ENCODE results near the gene ANKS1A. TPM values are rescaled to one million over a fixed set of nuclear protein-coding genes. Genes with fewer than 3 reads are reported as not detected.

ANKS1A gene
- total RNA-seq, 1 experiment from 2014 or later, result 14.4 TPM

- H3K4me3 ChIP-seq (ENCODE audit: low read depth in 2 of 2, low read length in 2 of 2), result no peak overlapping the region
- no peak for ATAC-seq
- H3K4me1 ChIP-seq (ENCODE audit: control insufficient read depth, insufficient read depth, low read length), result peaks cover 2% of the 10 kb centered on the region; the same call in 1 of the 2 replicates
- H3K9me3 ChIP-seq (ENCODE audit: control insufficient read depth, insufficient read depth, low read depth, low read length), result no peaks in the 10 kb centered on the region
- no peaks in the 10 kb centered on the region for H3K27me3 ChIP-seq (ENCODE audit: control insufficient read depth, insufficient read depth, low read length)
- H3K27ac ChIP-seq (ENCODE audit: low read length), result no peak overlapping the region
- DNase-seq (ENCODE audit: low read depth, low spot score), result no peak
- intact Hi-C loops (cut with micrococcal nuclease; ENCODE audit: unreplicated experiment) (no loop called here), in situ Hi-C loops (cut with HindIII; ENCODE audit: low pct_unique_long_range_greater_than_20kb, low sequenced_read_pairs) (no loop called here)
- ChIA-PET CTCF (no interaction called here), POLR2A (no interaction called here)
- BruUV-seq (replicated peaks), result no TSS peak
- TF ChIP-seq TCF7L2 (IDR thresholded peaks at IDR 0.05; ENCODE audit: low read depth, low read length) (no peak), CTCF (IDR thresholded peaks at IDR 0.05) (no peak), POLR2AphosphoS5 (IDR thresholded peaks at IDR 0.05; ENCODE audit: low read depth, low read length) (no peak), SIN3A (IDR thresholded peaks at IDR 0.05; ENCODE audit: borderline replicate concordance, insufficient read depth, low read depth, low read length) (no peak)
- TF ChIP-seq, protein P1, sequence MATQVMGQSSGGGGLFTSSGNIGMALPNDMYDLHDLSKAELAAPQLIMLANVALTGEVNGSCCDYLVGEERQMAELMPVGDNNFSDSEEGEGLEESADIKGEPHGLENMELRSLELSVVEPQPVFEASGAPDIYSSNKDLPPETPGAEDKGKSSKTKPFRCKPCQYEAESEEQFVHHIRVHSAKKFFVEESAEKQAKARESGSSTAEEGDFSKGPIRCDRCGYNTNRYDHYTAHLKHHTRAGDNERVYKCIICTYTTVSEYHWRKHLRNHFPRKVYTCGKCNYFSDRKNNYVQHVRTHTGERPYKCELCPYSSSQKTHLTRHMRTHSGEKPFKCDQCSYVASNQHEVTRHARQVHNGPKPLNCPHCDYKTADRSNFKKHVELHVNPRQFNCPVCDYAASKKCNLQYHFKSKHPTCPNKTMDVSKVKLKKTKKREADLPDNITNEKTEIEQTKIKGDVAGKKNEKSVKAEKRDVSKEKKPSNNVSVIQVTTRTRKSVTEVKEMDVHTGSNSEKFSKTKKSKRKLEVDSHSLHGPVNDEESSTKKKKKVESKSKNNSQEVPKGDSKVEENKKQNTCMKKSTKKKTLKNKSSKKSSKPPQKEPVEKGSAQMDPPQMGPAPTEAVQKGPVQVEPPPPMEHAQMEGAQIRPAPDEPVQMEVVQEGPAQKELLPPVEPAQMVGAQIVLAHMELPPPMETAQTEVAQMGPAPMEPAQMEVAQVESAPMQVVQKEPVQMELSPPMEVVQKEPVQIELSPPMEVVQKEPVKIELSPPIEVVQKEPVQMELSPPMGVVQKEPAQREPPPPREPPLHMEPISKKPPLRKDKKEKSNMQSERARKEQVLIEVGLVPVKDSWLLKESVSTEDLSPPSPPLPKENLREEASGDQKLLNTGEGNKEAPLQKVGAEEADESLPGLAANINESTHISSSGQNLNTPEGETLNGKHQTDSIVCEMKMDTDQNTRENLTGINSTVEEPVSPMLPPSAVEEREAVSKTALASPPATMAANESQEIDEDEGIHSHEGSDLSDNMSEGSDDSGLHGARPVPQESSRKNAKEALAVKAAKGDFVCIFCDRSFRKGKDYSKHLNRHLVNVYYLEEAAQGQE (IDR thresholded peaks at IDR 0.05; ENCODE audit: insufficient read depth in 1 of 2, low read depth in 2 of 2, low read length in 1 of 2), result no peak
- no peaks in the 10 kb centered on the region for H3K36me3 ChIP-seq (ENCODE audit: control insufficient read depth, insufficient read depth, low read length)
Observed at GRCh38 chr6:35021004-35021403, 131.9 kb downstream of the ANKS1A start.

DNA sequence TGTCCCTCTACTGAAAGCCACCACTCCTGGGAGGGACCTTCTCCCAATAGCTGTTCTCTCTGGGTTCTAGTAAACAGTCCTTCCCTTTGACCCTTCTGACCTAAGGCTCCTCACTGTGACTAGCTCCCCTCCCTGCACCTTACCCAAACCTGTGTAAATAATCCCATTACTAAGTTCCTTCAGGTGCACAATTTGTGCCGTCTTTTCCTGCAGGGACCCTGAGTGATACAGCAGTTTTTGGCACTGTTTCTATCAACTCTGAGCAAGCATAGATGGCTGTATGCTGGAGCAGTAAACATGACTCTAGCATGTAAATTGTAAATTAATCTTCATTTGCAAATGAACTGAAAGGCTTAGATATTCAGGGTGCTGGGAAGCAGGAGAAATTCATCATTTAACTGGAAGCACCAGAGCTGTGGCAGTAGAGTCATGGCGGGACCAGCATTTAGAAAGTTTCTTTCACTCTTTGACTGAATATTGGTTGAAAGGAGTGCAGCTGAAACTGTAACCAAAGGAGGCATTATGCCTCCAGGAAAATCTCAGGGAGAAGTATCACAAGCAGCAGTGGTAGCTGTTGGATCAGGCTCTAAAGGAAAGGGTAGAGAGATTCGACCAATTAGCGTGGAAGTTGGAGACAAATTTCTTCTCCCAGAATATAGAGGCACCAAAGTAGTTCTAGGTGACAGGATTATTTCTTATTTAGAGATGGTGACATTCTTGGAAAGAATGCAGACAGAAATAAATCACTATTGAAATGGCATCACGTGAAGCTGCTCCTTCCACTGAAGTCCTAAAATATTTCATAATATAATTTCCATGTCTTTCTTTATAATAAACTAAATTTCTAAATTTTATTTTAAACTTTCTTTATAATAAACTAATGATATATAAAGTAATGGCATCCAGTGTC, 134.3 kb downstream of the ANKS1A start:
- Histone ChIP-seq H3K27me3 (ENCODE audit: control insufficient read depth, insufficient read depth, low read length) (no peaks in the 10 kb centered on the region), H3K27ac (ENCODE audit: low read length) (no peak overlapping the region), H3K4me1 (ENCODE audit: control insufficient read depth, insufficient read depth, low read length) (peaks cover 2% of the 10 kb centered on the region; the same call in 1 of the 2 replicates), H3K9me3 (ENCODE audit: control insufficient read depth, insufficient read depth, low read depth, low read length) (no peaks in the 10 kb centered on the region), H3K4me3 (ENCODE audit: low read depth in 2 of 2, low read length in 2 of 2) (no peak overlapping the region), H3K36me3 (ENCODE audit: control insufficient read depth, insufficient read depth, low read length) (no peaks in the 10 kb centered on the region)
- TF ChIP-seq, protein P1 (IDR thresholded peaks at IDR 0.05; ENCODE audit: insufficient read depth in 1 of 2, low read depth in 2 of 2, low read length in 1 of 2), result no peak
- ATAC-seq (no peak), DNase-seq (ENCODE audit: low read depth, low spot score) (no peak)
- intact Hi-C loops (cut with micrococcal nuclease; ENCODE audit: unreplicated experiment), result no loop called here
- POLR2A ChIA-PET, result no interaction called here
- CTCF ChIA-PET, result no interaction called here
- no TSS peak for BruUV-seq (replicated peaks)
- in situ Hi-C loops (cut with HindIII; ENCODE audit: low pct_unique_long_range_greater_than_20kb, low sequenced_read_pairs), result no loop called here
